ENCODE measurements around the gene UGT2A1.
"Not testable (repeated sequence)": the region's sequence is repeated elsewhere in the genome, so short reads cannot be mapped to it uniquely, and the experiment has no call there.

The UGT2A1 gene

GRCh38 chr4:69653147-69653546 is at the start of gene UGT2A1:
Gene UGT2A1 (minus strand): TSS chr4:69653247. CDS start chr4:69647644, 5,603 bp downstream.
- no peak for DNase-seq (ENCODE audit: low read depth)

- no peak for DNase-seq (ENCODE audit: low read depth)
Observed at GRCh38 chr4:69702201-69702600, 49.2 kb upstream of the UGT2A1 start.

- DNase-seq (ENCODE audit: low read depth): no peak
Observed at GRCh38 chr4:69701696-69702095, 48.6 kb upstream of the UGT2A1 start.

GRCh38 chr4:69697536-69698242 is 44.6 kb upstream of the UGT2A1 start:
- DNase-seq (ENCODE audit: low read depth): no peak

- DNase-seq (ENCODE audit: low read depth): peak; percentile 4
Observed at GRCh38 chr4:69689599-69689998, 36.6 kb upstream of the UGT2A1 start.

GRCh38 chr4:69684804-69685203 is 31.8 kb upstream of the UGT2A1 start:
- no peak for DNase-seq (ENCODE audit: low read depth)

GRCh38 chr4:69668680-69669079 is 15.6 kb upstream of the UGT2A1 start:
- DNase-seq (ENCODE audit: low read depth): no peak

GRCh38 chr4:69664009-69664408 is 11.0 kb upstream of the UGT2A1 start:
- DNase-seq (ENCODE audit: low read depth): not testable (repeated sequence)

GRCh38 chr4:69661130-69661803 is 8.2 kb upstream of the UGT2A1 start:
- DNase-seq (ENCODE audit: low read depth): not testable (repeated sequence)

GRCh38 chr4:69658133-69658532 is 5.1 kb upstream of the UGT2A1 start:
- no peak for DNase-seq (ENCODE audit: low read depth)

GRCh38 chr4:69656653-69657158 is 3.7 kb upstream of the UGT2A1 start:
- DNase-seq (ENCODE audit: low read depth): no peak

- DNase-seq (ENCODE audit: low read depth): no peak
Observed at GRCh38 chr4:69650872-69651271, 2.2 kb downstream of the UGT2A1 start.

- no peak for DNase-seq (ENCODE audit: low read depth)
Observed at GRCh38 chr4:69649629-69650028, 3.4 kb downstream of the UGT2A1 start.

GRCh38 chr4:69649207-69649606 is 3.8 kb downstream of the UGT2A1 start:
- no peak for DNase-seq (ENCODE audit: low read depth)

- DNase-seq (ENCODE audit: low read depth): no peak
Observed at GRCh38 chr4:69642961-69643360, 10.1 kb downstream of the UGT2A1 start.

GRCh38 chr4:69640289-69640688 is 12.8 kb downstream of the UGT2A1 start:
- DNase-seq (ENCODE audit: low read depth): no peak

GRCh38 chr4:69639542-69639941 is 13.5 kb downstream of the UGT2A1 start, which contains the start of gene UGT2A2:
Gene UGT2A2 (minus strand): TSS chr4:69639642. CDS start chr4:69639640, 2 bp downstream.
- no peak for DNase-seq (ENCODE audit: low read depth)

- peak; percentile 7 for DNase-seq (ENCODE audit: low read depth)
Observed at GRCh38 chr4:69617083-69617694, 35.9 kb downstream of the UGT2A1 start.

- no peak for DNase-seq (ENCODE audit: low read depth)
Observed at GRCh38 chr4:69610484-69610883, 42.6 kb downstream of the UGT2A1 start.

- no peak for DNase-seq (ENCODE audit: low read depth)
Observed at GRCh38 chr4:69601065-69601464, 52.0 kb downstream of the UGT2A1 start.

GRCh38 chr4:69600013-69600412 is 53.0 kb downstream of the UGT2A1 start:
- DNase-seq (ENCODE audit: low read depth): no peak

- no peak for DNase-seq (ENCODE audit: low read depth)
Observed at GRCh38 chr4:69594382-69594781, 58.7 kb downstream of the UGT2A1 start.

- no peak for DNase-seq (ENCODE audit: low read depth)
Observed at GRCh38 chr4:69591364-69591763, 61.7 kb downstream of the UGT2A1 start.

Data from stromal cell of bone marrow (primary cell).